ENCODE data around the gene CTLA4. TPM values are rescaled to one million over a fixed set of nuclear protein-coding genes. Genes with fewer than 3 reads are reported as not detected.

CTLA4 gene
- total and polyA plus RNA-seq, 10 of the 15 experiments (the other 5 are each of a cell fraction or from before 2014, with no cell fraction given), result not detected

- BruUV-seq (replicated peaks), result no TSS peak
- Histone ChIP-seq H3K9me3 (replicated peaks; ENCODE audit: control insufficient read depth, insufficient read depth, low read length) (no peaks in the 10 kb centered on the region), H3K36me3 (ENCODE audit: control insufficient read depth in 2 of 2, insufficient read depth in 2 of 2, low read length in 1 of 2) (no peaks in the 10 kb centered on the region), H4K20me1 (ENCODE audit: control insufficient read depth, insufficient read depth) (no peaks in the 10 kb centered on the region), H3K79me2 (ENCODE audit: control insufficient read depth, insufficient read depth, low read length) (no peaks in the 10 kb centered on the region), H3K4me3 (no peak overlapping the region), H3K27ac (ENCODE audit: control insufficient read depth, insufficient read depth) (no peak overlapping the region), H3K27me3 (replicated peaks in 1 of 2; ENCODE audit: control insufficient read depth in 2 of 2, insufficient read depth in 2 of 2, low read length in 1 of 2) (0 out of 4 replicates have a peak, but pooled peaks cover 0 to 2% of the 10 kb centered on the region in 2 experiments), H2AFZ (ENCODE audit: control insufficient read depth, low read depth, low read length) (no peak overlapping the region), H3K4me1 (ENCODE audit: control insufficient read depth, insufficient read depth, low read length) (peaks cover 6% of the 10 kb centered on the region; the same call in 1 of the 2 replicates), H3K9ac (ENCODE audit: control insufficient read depth, insufficient read depth, low read length) (no peak overlapping the region), H3K4me2 (ENCODE audit: control insufficient read depth, insufficient read depth) (no peak overlapping the region)
- in situ Hi-C loops (cut with MboI) (no loop called here), intact Hi-C loops (cut with micrococcal nuclease; ENCODE audit: unreplicated experiment) (no loop called here)
- no peak for FAIRE-seq
- no peak for ATAC-seq
- no peak for DNase-seq (ENCODE audit: low read depth, low spot score)
- CTCF ChIA-PET, result no interaction called here
- SMC1A ChIA-PET (ENCODE audit: uncharacterized antibody, unreplicated experiment), result no interaction called here
- RAD21 ChIA-PET (ENCODE audit: unreplicated experiment), result no interaction called here
- TF ChIP-seq SREBF1 (IDR thresholded peaks at IDR 0.05; ENCODE audit: low read length), result no peak
- POLR2A ChIA-PET, result no interaction called here
- 43% methylated on average over 8 of the region's 8 CpGs for WGBS (ENCODE audit: insufficient coverage, insufficient replicate concordance, low lambda C conversion rate, missing lambda C conversion rate)
Measured at GRCh38 chr2:203913947-203914346, 46.4 kb downstream of the CTLA4 start.

GRCh38 chr2:203914546-203915182, 47.1 kb downstream of the CTLA4 start:
- H3K9ac ChIP-seq (ENCODE audit: control insufficient read depth, insufficient read depth, low read length), result no peak overlapping the region
- ChIA-PET CTCF (no interaction called here), SMC1A (ENCODE audit: uncharacterized antibody, unreplicated experiment) (interaction anchor here (0.6 to 0.8 kb wide), 3 partner anchors 12 to 54 kb away, joined by 3 to 4 read pairs (median 3); no protein-coding TSS in a partner anchor), POLR2A (no interaction called here), RAD21 (ENCODE audit: unreplicated experiment) (interaction anchor here (1.0 kb wide), 1 partner anchor 34 kb away, joined by 4 read pairs; no protein-coding TSS in a partner anchor)
- no TSS peak for BruUV-seq (replicated peaks)
- no peaks in the 10 kb centered on the region for H3K36me3 ChIP-seq (ENCODE audit: control insufficient read depth in 2 of 2, insufficient read depth in 2 of 2, low read length in 1 of 2)
- 2% methylated on average over 8 of the region's 8 CpGs for WGBS (ENCODE audit: insufficient coverage, insufficient replicate concordance, low lambda C conversion rate, missing lambda C conversion rate)
- H3K27ac ChIP-seq (ENCODE audit: control insufficient read depth, insufficient read depth), result no peak overlapping the region
- no peak overlapping the region for H2AFZ ChIP-seq (ENCODE audit: control insufficient read depth, low read depth, low read length)
- ATAC-seq, result peak; percentile 59
- FAIRE-seq, result no peak
- no peaks in the 10 kb centered on the region for H3K27me3 ChIP-seq (replicated peaks in 1 of 2; ENCODE audit: control insufficient read depth in 2 of 2, insufficient read depth in 2 of 2, low read length in 1 of 2)
- in situ Hi-C loops (cut with MboI) (no loop called here), intact Hi-C loops (cut with micrococcal nuclease; ENCODE audit: unreplicated experiment) (no loop called here)
- no peak overlapping the region for H3K4me2 ChIP-seq (ENCODE audit: control insufficient read depth, insufficient read depth)
- H3K4me3 ChIP-seq, result no peak overlapping the region
- DNase-seq (ENCODE audit: low read depth, low spot score), result no peak
- no peaks in the 10 kb centered on the region for H4K20me1 ChIP-seq (ENCODE audit: control insufficient read depth, insufficient read depth)
- H3K9me3 ChIP-seq (replicated peaks; ENCODE audit: control insufficient read depth, insufficient read depth, low read length), result no peaks in the 10 kb centered on the region
- peaks cover 6% of the 10 kb centered on the region; the same call in 1 of the 2 replicates for H3K4me1 ChIP-seq (ENCODE audit: control insufficient read depth, insufficient read depth, low read length)
- H3K79me2 ChIP-seq (ENCODE audit: control insufficient read depth, insufficient read depth, low read length), result no peaks in the 10 kb centered on the region
- peak; percentile 24 for TF ChIP-seq PBX3 (IDR thresholded peaks at IDR 0.05; ENCODE audit: insufficient replicate concordance, low read depth, low read length)
- TF ChIP-seq BHLHE40 (IDR thresholded peaks at IDR 0.05; ENCODE audit: borderline replicate concordance in 1 of 2, low read depth in 2 of 2, low read length in 1 of 2), result 0 out of 4 replicates have a peak, but pooled peaks of 1 of the 2 experiments have one; percentile 15
- peak in 1 of 2 experiments; percentile 38; a peak in 1 of 4 replicates for TF ChIP-seq EP300 (IDR thresholded peaks at IDR 0.05; ENCODE audit: borderline replicate concordance in 1 of 2, control insufficient read depth in 1 of 2, low read depth in 2 of 2, low read length in 2 of 2)
- TF ChIP-seq MEF2B (IDR thresholded peaks at IDR 0.05; ENCODE audit: partially characterized antibody, poor library complexity, severe bottlenecking), result peak; percentile 84
- TF ChIP-seq PKNOX1 (IDR thresholded peaks at IDR 0.05), result peak; percentile 75
- 0 out of 2 replicates have a peak, but pooled peaks have one; percentile 24 for TF ChIP-seq NFIC (IDR thresholded peaks at IDR 0.05; ENCODE audit: low read depth, low read length)
- TF ChIP-seq MEF2A (IDR thresholded peaks at IDR 0.05; ENCODE audit: insufficient read depth, low read depth, low read length), result peak; percentile 90
